ENCODE data around the gene ZMIZ2.

DNA sequence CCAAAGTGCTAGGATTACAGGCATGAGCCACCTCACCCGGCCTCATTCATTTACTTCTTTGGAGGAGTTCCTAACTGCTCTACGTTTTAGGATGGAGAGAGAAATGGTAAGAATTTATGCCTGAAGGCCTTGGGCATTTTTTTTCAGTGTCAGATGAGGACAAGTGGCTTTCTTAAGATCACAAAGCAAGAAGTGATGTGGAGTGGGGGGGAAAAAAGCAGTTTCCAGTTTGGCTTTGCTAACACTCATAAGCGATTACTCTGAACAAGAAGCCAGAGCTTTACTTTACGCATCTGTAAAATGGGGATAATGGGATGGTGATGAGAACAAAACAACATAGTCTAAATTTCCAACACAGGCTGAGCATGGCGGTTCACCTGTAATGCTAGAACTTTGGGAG is 45.3 kb downstream of the ZMIZ2 start:
- TF ChIP-seq, protein P1, sequence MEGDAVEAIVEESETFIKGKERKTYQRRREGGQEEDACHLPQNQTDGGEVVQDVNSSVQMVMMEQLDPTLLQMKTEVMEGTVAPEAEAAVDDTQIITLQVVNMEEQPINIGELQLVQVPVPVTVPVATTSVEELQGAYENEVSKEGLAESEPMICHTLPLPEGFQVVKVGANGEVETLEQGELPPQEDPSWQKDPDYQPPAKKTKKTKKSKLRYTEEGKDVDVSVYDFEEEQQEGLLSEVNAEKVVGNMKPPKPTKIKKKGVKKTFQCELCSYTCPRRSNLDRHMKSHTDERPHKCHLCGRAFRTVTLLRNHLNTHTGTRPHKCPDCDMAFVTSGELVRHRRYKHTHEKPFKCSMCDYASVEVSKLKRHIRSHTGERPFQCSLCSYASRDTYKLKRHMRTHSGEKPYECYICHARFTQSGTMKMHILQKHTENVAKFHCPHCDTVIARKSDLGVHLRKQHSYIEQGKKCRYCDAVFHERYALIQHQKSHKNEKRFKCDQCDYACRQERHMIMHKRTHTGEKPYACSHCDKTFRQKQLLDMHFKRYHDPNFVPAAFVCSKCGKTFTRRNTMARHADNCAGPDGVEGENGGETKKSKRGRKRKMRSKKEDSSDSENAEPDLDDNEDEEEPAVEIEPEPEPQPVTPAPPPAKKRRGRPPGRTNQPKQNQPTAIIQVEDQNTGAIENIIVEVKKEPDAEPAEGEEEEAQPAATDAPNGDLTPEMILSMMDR (IDR thresholded peaks at IDR 0.05; ENCODE audit: insufficient read depth, low read depth, low read length): no peak
- no peak for TF ChIP-seq EZH2 (IDR thresholded peaks at IDR 0.05; ENCODE audit: insufficient read depth, low read length)
